Testis (tissue), 3 donors: ENCODE results near the gene POLR1E. TPM values are rescaled to one million over a fixed set of nuclear protein-coding genes. Genes with fewer than 3 reads are reported as not detected.
A peak's percentile ranks its signal among the peaks of the same experiment; 100 is the strongest.

Source experiments
- DNase-seq: peaks from one replicate; pipeline ENCODE4 v3.0.0-alpha.2; 2019
- H3K27ac ChIP-seq, 2 donors: fragments of 200-600 bp; sonication (generic); one replicate each; pipeline ENCODE4 v1.5.1; 2019
- H3K27me3 ChIP-seq: fragments of 200-600 bp; sonication (generic); one replicate; pipeline ENCODE4 v1.5.1; 2019
- H3K36me3 ChIP-seq: fragments of 200-600 bp; sonication (generic); one replicate; pipeline ENCODE4 v1.5.1; 2017; ENCODE audit warnings: low read depth; ENCODE audit errors: missing control alignments
- H3K4me1 ChIP-seq: fragments of 200-600 bp; sonication (generic); one replicate; pipeline ENCODE4 v1.5.1; 2019
- H3K4me3 ChIP-seq, 2 donors: fragments of 200-600 bp; sonication (generic); one replicate each; pipeline ENCODE4 v1.5.1; 2017 to 2019
- H3K9me3 ChIP-seq: fragments of 200-600 bp; sonication (generic); one replicate; pipeline ENCODE4 v1.5.1; 2017
- POLR2A ChIP-seq: fragments of 450-650 bp; IDR thresholded peaks from one replicate; pipeline ENCODE4 v1.6.1; 2017; ENCODE audit warnings: antibody characterized with exemption, mild to moderate bottlenecking, moderate library complexity
- WGBS, 2 donors: methylation state at CpG; one replicate each; pipeline ENCODE4 v1.1.5; 2018; 5-methylcytosine and 5-hydroxymethylcytosine counted together
- intact Hi-C: fragments of 100-400 bp; cut with DNase I; formaldehyde crosslinking; loops from one replicate; pipeline ENCODE4 v1.15.1; 2023; ENCODE audit warnings: low total_unique reads
- polyA plus RNA-seq: library from polyadenylated mRNA; stranded (reverse); fragments of 350-450 nt; fragmentation: Illumina TruSeq; extraction: RNeasy Lipid Tissue Mini Kit (QIAGEN cat#74804); gene quantifications from one replicate; pipeline ENCODE4 v1.2.3, GENCODE V29; 2014; ENCODE audit warnings: low read depth, low replicate concordance; ENCODE audit not compliant: insufficient read depth
- total RNA-seq, 2 donors: library from RNA; depleted of rRNA; stranded (reverse); fragments of >200 nt; gene quantifications; one replicate each; pipeline ENCODE4 v1.2.3, GENCODE V29; 2016
- TF ChIP-seq, protein P1 (sequence below), 3 experiments: fragments of 450-650 bp in 2 of 3; fragments of 200-600 bp in 1 of 3; sonication (generic) in 1 of 3; IDR thresholded peaks; one replicate each; pipeline ENCODE4 v1.5.1; 2016 to 2019; ENCODE audit warnings: antibody characterized with exemption in 3 of 3, mild to moderate bottlenecking in 2 of 3, moderate library complexity in 1 of 3

The POLR1E gene
- total and polyA plus RNA-seq, 3 donors from 2014 or later = 18.6 to 23.8 (median 20.6) TPM

DNA sequence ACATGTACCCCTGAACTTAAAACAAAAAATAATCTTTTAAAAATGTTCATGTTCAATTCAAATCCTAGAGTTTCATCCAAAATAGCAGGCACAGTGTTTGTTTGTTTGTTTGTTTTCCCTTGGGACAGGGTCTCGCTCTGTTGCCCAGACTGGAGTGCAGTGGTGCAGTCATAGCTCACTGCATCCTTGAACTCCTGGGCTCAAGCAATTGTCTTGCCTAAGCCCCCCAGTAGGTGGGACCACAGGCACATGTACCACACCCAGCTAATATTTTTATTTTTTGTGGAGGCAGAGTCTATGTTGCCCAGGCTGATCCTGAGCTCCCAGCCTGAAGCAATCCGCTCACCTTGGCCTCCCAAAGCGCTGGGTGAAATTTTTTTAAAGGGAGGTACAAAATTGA lies 5.0 kb upstream of the POLR1E start:
- Histone ChIP-seq H3K27ac (no peak overlapping the region), H3K4me3 (no peak overlapping the region), H3K27me3 (no peaks in the 10 kb centered on the region), H3K4me1 (no peaks in the 10 kb centered on the region), H3K9me3 (no peaks in the 10 kb centered on the region), H3K36me3 (no peaks in the 10 kb centered on the region)
- 91 to 93% methylated on average over 3 of the region's 3 CpGs for WGBS, 2 donors
- intact Hi-C loops = no loop called here
- no peak for TF ChIP-seq POLR2A
- TF ChIP-seq, protein P1, sequence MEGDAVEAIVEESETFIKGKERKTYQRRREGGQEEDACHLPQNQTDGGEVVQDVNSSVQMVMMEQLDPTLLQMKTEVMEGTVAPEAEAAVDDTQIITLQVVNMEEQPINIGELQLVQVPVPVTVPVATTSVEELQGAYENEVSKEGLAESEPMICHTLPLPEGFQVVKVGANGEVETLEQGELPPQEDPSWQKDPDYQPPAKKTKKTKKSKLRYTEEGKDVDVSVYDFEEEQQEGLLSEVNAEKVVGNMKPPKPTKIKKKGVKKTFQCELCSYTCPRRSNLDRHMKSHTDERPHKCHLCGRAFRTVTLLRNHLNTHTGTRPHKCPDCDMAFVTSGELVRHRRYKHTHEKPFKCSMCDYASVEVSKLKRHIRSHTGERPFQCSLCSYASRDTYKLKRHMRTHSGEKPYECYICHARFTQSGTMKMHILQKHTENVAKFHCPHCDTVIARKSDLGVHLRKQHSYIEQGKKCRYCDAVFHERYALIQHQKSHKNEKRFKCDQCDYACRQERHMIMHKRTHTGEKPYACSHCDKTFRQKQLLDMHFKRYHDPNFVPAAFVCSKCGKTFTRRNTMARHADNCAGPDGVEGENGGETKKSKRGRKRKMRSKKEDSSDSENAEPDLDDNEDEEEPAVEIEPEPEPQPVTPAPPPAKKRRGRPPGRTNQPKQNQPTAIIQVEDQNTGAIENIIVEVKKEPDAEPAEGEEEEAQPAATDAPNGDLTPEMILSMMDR (IDR thresholded peaks at IDR 0.05) = no peak
- DNase-seq = no peak

DNA sequence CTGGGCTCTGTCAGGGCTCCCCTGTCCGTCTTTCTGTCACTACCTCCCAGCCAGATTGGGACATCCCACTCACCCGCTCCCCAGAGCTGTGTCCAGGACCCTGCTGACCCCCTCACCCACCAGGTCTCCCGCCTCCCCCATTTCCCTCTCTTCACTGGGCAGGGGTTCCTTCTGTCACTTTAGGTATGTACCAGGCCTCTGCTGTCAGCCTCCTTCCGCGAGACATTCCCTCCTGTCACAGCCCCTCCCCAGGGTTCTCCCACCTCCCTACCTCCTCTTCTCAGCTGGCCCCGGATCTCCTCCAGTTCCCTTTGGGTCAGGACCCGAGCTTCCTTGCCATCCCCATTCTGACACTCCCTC lies 488 bp downstream of the POLR1E start:
- Histone ChIP-seq H3K27ac (peak overlapping the region; percentile 47 to 71), H3K4me1 (peaks cover 16% of the 10 kb centered on the region), H3K36me3 (no peaks in the 10 kb centered on the region), H3K27me3 (no peaks in the 10 kb centered on the region), H3K9me3 (no peaks in the 10 kb centered on the region), H3K4me3 (peak overlapping the region; percentile 75 to 79)
- no peak for DNase-seq
- intact Hi-C loops = no loop called here
- WGBS, 2 donors = 2 to 3% methylated on average over 7 of the region's 7 CpGs
- TF ChIP-seq POLR2A = no peak
- TF ChIP-seq, protein P1 (IDR thresholded peaks at IDR 0.05) = no peak

DNA sequence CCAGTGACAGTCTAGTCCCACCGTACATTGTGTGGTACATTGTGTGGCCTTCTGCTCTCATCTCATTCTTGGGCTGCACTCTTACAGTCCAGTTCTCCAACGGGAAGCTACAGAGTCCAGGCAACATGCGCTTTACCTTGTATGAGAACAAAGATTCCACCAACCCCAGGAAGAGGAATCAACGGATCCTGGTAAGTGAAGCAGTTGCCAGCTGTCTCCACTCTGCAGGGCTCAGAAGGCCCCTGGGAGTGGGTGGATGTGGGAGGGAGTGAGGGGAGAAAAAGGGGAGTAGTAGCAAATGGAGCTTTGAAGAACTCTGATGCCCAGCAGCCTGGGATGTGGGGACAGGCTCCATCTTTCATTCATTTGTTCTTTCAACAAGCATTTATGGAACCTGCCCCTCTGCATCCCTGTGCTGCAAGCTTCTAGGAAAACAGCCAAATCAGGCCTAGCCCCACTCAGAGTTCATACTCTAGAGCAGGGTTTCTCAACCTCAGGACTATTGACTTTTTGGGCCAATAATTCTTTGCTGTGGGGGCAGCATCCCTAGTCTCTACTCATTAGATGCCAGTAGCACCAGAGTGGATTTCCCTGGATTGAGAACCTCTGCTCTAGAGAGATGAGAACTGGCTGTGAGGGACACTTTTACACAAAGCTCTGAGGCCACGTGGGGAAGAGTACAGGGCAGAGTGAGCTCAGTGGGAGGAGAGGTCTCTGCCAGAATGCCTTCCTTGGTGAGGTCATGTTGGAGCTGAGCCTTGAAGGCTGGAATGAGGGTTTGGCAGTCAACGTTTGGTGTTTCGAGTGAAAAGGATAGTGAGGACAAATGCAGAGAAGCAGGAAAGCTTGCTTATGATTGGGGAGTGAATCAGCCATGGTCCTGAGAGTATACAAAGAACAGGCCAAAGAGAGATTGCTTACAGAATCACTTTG lies 1.1 kb downstream of the POLR1E start:
- Histone ChIP-seq H3K27me3 (no peaks in the 10 kb centered on the region), H3K9me3 (no peaks in the 10 kb centered on the region), H3K36me3 (no peaks in the 10 kb centered on the region), H3K4me1 (peaks cover 16% of the 10 kb centered on the region), H3K4me3 (peak overlapping the region; percentile 75 to 79), H3K27ac (peak overlapping the region; percentile 47 to 71)
- intact Hi-C loops = no loop called here
- peak; percentile 66 for DNase-seq
- TF ChIP-seq, protein P1 (IDR thresholded peaks at IDR 0.05) = no peak
- TF ChIP-seq POLR2A = no peak
- WGBS, 2 donors = 14 to 20% methylated on average over 6 to 7 of the region's 7 CpGs

DNA sequence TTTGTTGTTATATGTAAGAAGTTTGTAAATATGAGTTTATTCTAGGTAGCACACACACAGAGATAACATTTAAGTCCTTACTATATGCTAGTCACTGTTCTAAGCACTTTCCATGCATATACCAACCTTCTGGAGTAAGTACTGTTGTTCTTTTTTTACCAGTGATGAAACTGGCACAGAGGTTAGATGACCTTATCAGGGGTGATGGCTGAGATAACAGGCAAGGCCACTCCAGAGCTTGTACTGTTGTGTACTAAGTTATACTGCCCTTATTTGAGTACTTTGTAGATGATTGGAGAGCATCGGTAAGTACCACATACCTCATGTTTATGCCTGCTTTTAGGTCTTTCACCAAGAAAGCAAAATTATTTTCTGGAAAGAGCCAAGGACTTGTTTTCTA lies 6.2 kb downstream of the POLR1E start:
- WGBS, 2 donors = 93 to 95% methylated on average over 1 of the region's 1 CpG
- no peak overlapping the region for H3K27ac ChIP-seq
- intact Hi-C loops = no loop called here
- TF ChIP-seq, protein P1 (IDR thresholded peaks at IDR 0.05) = no peak
- TF ChIP-seq POLR2A = no peak
- no peaks in the 10 kb centered on the region for H3K9me3 ChIP-seq
- no peaks in the 10 kb centered on the region for H3K27me3 ChIP-seq
- peaks cover 7% of the 10 kb centered on the region for H3K4me1 ChIP-seq
- no peaks in the 10 kb centered on the region for H3K36me3 ChIP-seq
- no peak for DNase-seq
- H3K4me3 ChIP-seq = no peak overlapping the region
